CD4-positive, alpha-beta memory T cell (primary cell): Measurements from ENCODE around the gene KMT2A. TPM values are rescaled to one million over a fixed set of nuclear protein-coding genes. Genes with fewer than 3 reads are reported as not detected.
"Not testable (repeated sequence)": the region's sequence is repeated elsewhere in the genome, so short reads cannot be mapped to it uniquely, and the experiment has no call there.

Experiments used
- CTCF ChIA-PET: fragments of 350-600 bp; sonication (Branson Sonifier 250); formaldehyde crosslinking; loops from one replicate; lab custom pipeline; 2021; ENCODE audit warnings: inconsistent platforms; ENCODE audit not compliant: partially characterized antibody; lab: Charles Lee
- POLR2A ChIA-PET: fragments of 350-600 bp; sonication (Branson Sonifier 250); formaldehyde crosslinking; loops from one replicate; lab custom pipeline; 2021; ENCODE audit not compliant: partially characterized antibody; lab: Charles Lee
- DNase-seq, 5 donors: peaks; one replicate each; pipeline versions ENCODE4 v3.0.0 to v3.0.0-alpha.2; 2020 to 2022; ENCODE audit warnings: mixed read lengths in 1 of 5
- H3K27ac ChIP-seq: one replicate; pipeline ENCODE4 v1.7.0; 2013; ENCODE audit warnings: low read depth, low read length
- H3K27me3 ChIP-seq: 2 replicates; pipeline ENCODE4 v1.7.0; 2013; ENCODE audit warnings: mild to moderate bottlenecking, low read length, moderate library complexity; ENCODE audit not compliant: insufficient read depth
- H3K36me3 ChIP-seq: 2 replicates; pipeline ENCODE4 v1.7.0; 2013; ENCODE audit warnings: mild to moderate bottlenecking, low read length, moderate library complexity; ENCODE audit not compliant: insufficient read depth
- H3K4me1 ChIP-seq: 2 replicates; pipeline ENCODE4 v1.7.0; 2013; ENCODE audit warnings: mild to moderate bottlenecking, low read length, moderate library complexity; ENCODE audit not compliant: insufficient read depth
- H3K4me3 ChIP-seq, 2 donors: one replicate each; pipeline ENCODE4 v1.7.0; 2013; ENCODE audit warnings: low read length in 2 of 2, mild to moderate bottlenecking in 1 of 2
- H3K9me3 ChIP-seq, 2 donors: one replicate each; pipeline ENCODE4 v1.7.0; 2013; ENCODE audit warnings: low read length in 2 of 2, control low read depth in 1 of 2; ENCODE audit not compliant: control insufficient read depth in 1 of 2
- H3K27ac Mint-ChIP-seq, 7 donors: one replicate each; pipeline ENCODE4 v1.8.0; 2020 to 2021; ENCODE audit warnings: mixed read lengths in 7 of 7, mild to moderate bottlenecking in 6 of 7, inconsistent platforms in 3 of 7, moderate library complexity in 3 of 7
- H3K27me3 Mint-ChIP-seq, 2 donors: one replicate each; pipeline ENCODE4 v1.8.0; 2020 to 2021; ENCODE audit warnings: mixed read lengths in 2 of 2
- H3K36me3 Mint-ChIP-seq, 2 donors: one replicate each; pipeline ENCODE4 v1.8.0; 2020 to 2021; ENCODE audit warnings: mixed read lengths in 2 of 2, inconsistent platforms in 1 of 2, mild to moderate bottlenecking in 1 of 2
- H3K4me1 Mint-ChIP-seq, 4 donors: one replicate each; pipeline ENCODE4 v1.8.0; 2020 to 2021; ENCODE audit warnings: mixed read lengths in 4 of 4, mild to moderate bottlenecking in 1 of 4
- H3K4me3 Mint-ChIP-seq, 8 donors: one replicate each; pipeline ENCODE4 v1.8.0; 2020 to 2021; ENCODE audit warnings: mixed read lengths in 8 of 8, mild to moderate bottlenecking in 7 of 8, moderate library complexity in 6 of 8, inconsistent platforms in 3 of 8
- H3K9me3 Mint-ChIP-seq, 8 donors: one replicate each; pipeline ENCODE4 v1.8.0; 2020 to 2021; ENCODE audit warnings: mixed read lengths in 8 of 8, mild to moderate bottlenecking in 5 of 8, inconsistent platforms in 3 of 8, moderate library complexity in 1 of 8
- intact Hi-C: fragments of 100-400 bp; cut with micrococcal nuclease; formaldehyde crosslinking; loops from one replicate; pipeline ENCODE4 v1.15.1; 2023
- polyA plus RNA-seq, 2 donors: library from polyadenylated mRNA; unstranded; fragments of 300-500 nt; fragmentation: Illumina TruSeq; gene quantifications; one replicate each; pipeline ENCODE4 v1.2.3, GENCODE V29; 2021
- total RNA-seq, 2 experiments: library from RNA; stranded (reverse); gene quantifications; one replicate each; pipeline ENCODE4 v1.2.3, GENCODE V29; 2021

Gene KMT2A
- total and polyA plus RNA-seq, 4 experiments from 2014 or later = 4.6 to 202 (median 118) TPM

DNA sequence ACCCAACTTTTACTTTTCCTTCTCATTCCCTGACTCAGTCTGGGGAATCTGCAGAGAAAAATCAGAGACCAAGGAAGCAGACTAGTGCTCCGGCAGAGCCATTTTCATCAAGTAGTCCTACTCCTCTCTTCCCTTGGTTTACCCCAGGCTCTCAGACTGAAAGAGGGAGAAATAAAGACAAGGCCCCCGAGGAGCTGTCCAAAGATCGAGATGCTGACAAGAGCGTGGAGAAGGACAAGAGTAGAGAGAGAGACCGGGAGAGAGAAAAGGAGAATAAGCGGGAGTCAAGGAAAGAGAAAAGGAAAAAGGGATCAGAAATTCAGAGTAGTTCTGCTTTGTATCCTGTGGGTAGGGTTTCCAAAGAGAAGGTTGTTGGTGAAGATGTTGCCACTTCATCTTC, 37.2 kb downstream of the KMT2A start:
- H3K27me3 ChIP-seq = no peaks in the 10 kb centered on the region
- peaks cover 18% of the 10 kb centered on the region for H3K4me1 ChIP-seq
- POLR2A ChIA-PET = no interaction called here
- CTCF ChIA-PET = no interaction called here
- H3K9me3 Mint-ChIP-seq = no peaks in the 10 kb centered on the region
- H3K27me3 Mint-ChIP-seq = no peaks in the 10 kb centered on the region
- H3K27ac ChIP-seq = no peak overlapping the region
- H3K4me1 Mint-ChIP-seq = peaks cover 25 to 42% (median 33%) of the 10 kb centered on the region in 4 donors
- intact Hi-C loops = no loop called here
- peak overlapping the region; percentile 29 to 80 (median 53) for H3K27ac Mint-ChIP-seq
- no peak for DNase-seq
- H3K4me3 Mint-ChIP-seq = no peak overlapping the region
- no peaks in the 10 kb centered on the region for H3K9me3 ChIP-seq
- H3K36me3 ChIP-seq = peaks cover 53% of the 10 kb centered on the region
- no peak overlapping the region for H3K4me3 ChIP-seq
- H3K36me3 Mint-ChIP-seq = peaks cover 58 to 80% of the 10 kb centered on the region in 2 donors

DNA sequence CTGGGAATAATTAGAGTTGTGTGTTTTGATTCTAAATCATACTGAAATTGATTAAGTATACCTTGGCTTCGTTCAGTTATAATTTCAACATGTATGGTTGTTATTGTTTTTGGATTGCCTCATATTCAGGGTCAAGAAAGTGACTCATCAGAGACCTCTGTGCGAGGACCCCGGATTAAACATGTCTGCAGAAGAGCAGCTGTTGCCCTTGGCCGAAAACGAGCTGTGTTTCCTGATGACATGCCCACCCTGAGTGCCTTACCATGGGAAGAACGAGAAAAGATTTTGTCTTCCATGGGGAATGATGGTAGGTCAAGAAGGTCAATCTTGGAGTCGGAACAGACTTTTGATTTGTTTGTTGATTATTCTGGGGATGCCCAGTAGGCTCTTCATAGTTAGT, 40.4 kb downstream of the KMT2A start:
- H3K27me3 ChIP-seq = no peaks in the 10 kb centered on the region
- Mint-ChIP-seq H3K9me3 (no peaks in the 10 kb centered on the region), H3K27me3 (no peaks in the 10 kb centered on the region), H3K4me3 (no peak overlapping the region), H3K36me3 (peaks cover 64 to 78% of the 10 kb centered on the region in 2 donors), H3K4me1 (peaks cover 10 to 19% (median 14%) of the 10 kb centered on the region in 4 donors), H3K27ac (peak overlapping the region in 5 of 7 donors; percentile 0 to 79 (median 66))
- H3K4me3 ChIP-seq = no peak overlapping the region
- intact Hi-C loops = no loop called here
- no peak overlapping the region for H3K27ac ChIP-seq
- ChIA-PET CTCF (interaction anchor here (1.0 to 1.3 kb wide), 4 partner anchors 12 to 278 kb away, joined by 3 to 4 read pairs (median 4); no protein-coding TSS in a partner anchor), POLR2A (interaction anchor here (1.2 to 1.3 kb wide), 2 partner anchors 29 to 40 kb away, joined by 3 to 4 read pairs; partner anchors contain the start of gene KMT2A)
- H3K4me1 ChIP-seq = no peaks in the 10 kb centered on the region
- DNase-seq = no peak
- H3K36me3 ChIP-seq = peaks cover 75% of the 10 kb centered on the region
- H3K9me3 ChIP-seq = no peaks in the 10 kb centered on the region

DNA sequence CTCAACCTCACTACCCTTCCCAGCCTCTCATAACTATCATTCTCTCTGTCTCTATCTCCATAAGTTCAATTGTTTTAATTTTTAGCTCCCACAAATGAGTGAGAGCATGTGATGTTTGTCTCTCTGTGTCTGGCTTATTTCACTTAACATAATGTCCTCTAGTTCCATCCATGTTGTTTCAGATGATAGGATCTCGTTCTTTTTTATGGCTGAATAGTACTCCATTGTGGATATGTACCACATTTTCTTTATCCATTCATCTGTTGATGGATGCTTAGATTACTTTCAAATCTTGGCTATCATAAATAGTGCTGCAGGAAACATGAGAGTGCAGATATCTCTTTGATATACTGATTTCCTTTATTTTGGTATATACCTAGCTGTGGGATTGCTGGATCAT, 44.9 kb downstream of the KMT2A start:
- H3K4me1 ChIP-seq, H3K27me3 ChIP-seq, H3K27me3 Mint-ChIP-seq, H3K27ac ChIP-seq, H3K9me3 Mint-ChIP-seq, H3K4me3 ChIP-seq, H3K9me3 ChIP-seq, H3K4me1 Mint-ChIP-seq, DNase-seq, intact Hi-C loops, H3K4me3 Mint-ChIP-seq, POLR2A ChIA-PET: not testable (repeated sequence)
- Mint-ChIP-seq H3K27ac (peak overlapping the region in 3 of 7 donors; percentile 18 to 69 (median 59)), H3K36me3 (peaks cover 52 to 74% of the 10 kb centered on the region in 2 donors)
- H3K36me3 ChIP-seq = peaks cover 78% of the 10 kb centered on the region
- CTCF ChIA-PET = interaction anchor here (1.0 kb wide), 1 partner anchor 282 kb away, joined by 3 read pairs; no protein-coding TSS in a partner anchor

DNA sequence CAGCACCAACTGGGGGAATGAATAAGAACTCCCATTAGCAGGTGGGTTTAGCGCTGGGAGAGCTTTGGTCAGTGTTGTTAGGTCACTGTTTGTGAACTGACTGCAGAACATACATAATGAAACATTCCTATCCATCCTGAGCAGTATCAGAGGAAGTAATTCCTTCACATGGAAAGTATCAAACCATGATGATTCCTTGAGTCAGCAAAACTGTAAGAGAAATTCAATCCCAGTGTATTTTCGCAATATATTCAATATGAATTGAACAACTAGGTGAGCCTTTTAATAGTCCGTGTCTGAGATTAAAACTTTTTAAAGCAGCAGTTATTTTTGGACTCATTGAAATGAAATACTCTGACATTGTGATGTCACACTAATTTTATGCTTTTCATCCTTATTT, 48.1 kb downstream of the KMT2A start:
- no peak for DNase-seq
- intact Hi-C loops = no loop called here
- POLR2A ChIA-PET = no interaction called here
- no peak overlapping the region for H3K27ac ChIP-seq
- peaks cover 62% of the 10 kb centered on the region for H3K36me3 ChIP-seq
- CTCF ChIA-PET = interaction anchor here (0.8 kb wide), 1 partner anchor 24 kb away, joined by 3 read pairs; no protein-coding TSS in a partner anchor
- H3K27me3 Mint-ChIP-seq = no peaks in the 10 kb centered on the region
- H3K4me1 Mint-ChIP-seq = peaks cover 0 to 7% (median 4%) of the 10 kb centered on the region in 4 donors
- H3K36me3 Mint-ChIP-seq = peaks cover 37 to 65% of the 10 kb centered on the region in 2 donors
- no peaks in the 10 kb centered on the region for H3K9me3 Mint-ChIP-seq
- H3K4me3 Mint-ChIP-seq = no peak overlapping the region
- no peaks in the 10 kb centered on the region for H3K4me1 ChIP-seq
- no peaks in the 10 kb centered on the region for H3K27me3 ChIP-seq
- H3K9me3 ChIP-seq = no peaks in the 10 kb centered on the region
- H3K27ac Mint-ChIP-seq = peak overlapping the region; percentile 12 to 70 (median 42)
- no peak overlapping the region for H3K4me3 ChIP-seq

DNA sequence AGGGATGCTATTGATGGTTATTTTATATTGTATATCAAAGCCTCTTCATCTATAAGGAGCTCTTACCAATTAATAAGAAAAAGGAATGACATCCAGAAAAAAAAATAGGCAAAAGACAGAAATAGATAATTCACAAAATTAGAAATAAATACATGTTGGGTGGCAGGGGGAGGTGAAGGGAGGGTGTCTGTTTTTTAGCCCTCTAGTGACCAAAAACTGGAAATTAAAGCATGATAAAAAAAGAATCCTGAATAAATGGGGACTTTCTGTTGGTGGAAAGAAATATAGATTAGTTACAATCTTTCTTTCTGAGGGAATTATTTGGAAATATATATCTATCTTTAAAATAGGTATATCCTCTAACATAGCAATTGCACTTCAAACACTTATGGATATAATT, 49.0 kb downstream of the KMT2A start:
- Mint-ChIP-seq H3K36me3 (peaks cover 39 to 67% of the 10 kb centered on the region in 2 donors), H3K9me3 (no peaks in the 10 kb centered on the region), H3K27me3 (no peaks in the 10 kb centered on the region), H3K4me1 (peaks cover 0 to 7% (median 4%) of the 10 kb centered on the region in 4 donors), H3K27ac (peak overlapping the region in 6 of 7 donors; percentile 18 to 84 (median 52)), H3K4me3 (no peak overlapping the region)
- Histone ChIP-seq H3K9me3 (no peaks in the 10 kb centered on the region), H3K4me1 (no peaks in the 10 kb centered on the region), H3K27ac (no peak overlapping the region), H3K27me3 (no peaks in the 10 kb centered on the region), H3K36me3 (peaks cover 63% of the 10 kb centered on the region), H3K4me3 (no peak overlapping the region)
- ChIA-PET CTCF (interaction anchor here (0.8 to 1.0 kb wide), 2 partner anchors 24 to 313 kb away, joined by 3 read pairs; no protein-coding TSS in a partner anchor), POLR2A (no interaction called here)
- no peak for DNase-seq
- intact Hi-C loops = loop anchor here (5.0 kb wide), 1 partner anchor 103 kb away; no protein-coding TSS in a partner anchor

DNA sequence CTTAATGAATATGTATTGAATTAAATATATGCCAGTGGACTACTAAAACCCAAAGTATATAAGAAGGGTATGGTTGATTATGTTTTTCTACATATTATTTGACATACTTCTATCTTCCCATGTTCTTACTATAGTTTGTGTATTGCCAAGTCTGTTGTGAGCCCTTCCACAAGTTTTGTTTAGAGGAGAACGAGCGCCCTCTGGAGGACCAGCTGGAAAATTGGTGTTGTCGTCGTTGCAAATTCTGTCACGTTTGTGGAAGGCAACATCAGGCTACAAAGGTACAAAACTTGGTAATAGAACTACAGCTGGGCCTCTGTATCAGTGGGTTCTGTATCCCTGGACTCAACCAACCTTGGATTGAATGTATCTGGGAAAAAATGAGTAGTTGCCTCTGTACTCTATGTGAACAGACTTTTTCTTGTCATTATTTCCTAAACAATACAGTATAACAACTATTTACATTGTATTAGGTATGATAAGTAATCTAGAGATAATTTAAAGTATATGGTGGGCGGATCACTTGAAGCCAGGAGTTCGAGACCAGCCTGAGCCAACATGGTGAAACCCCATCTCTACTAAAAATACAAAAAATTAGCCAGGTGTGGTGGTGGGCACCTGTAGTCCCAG, 52.3 kb downstream of the KMT2A start:
- Mint-ChIP-seq H3K9me3 (no peaks in the 10 kb centered on the region), H3K4me3 (no peak overlapping the region), H3K4me1 (peaks cover 0 to 5% (median 4%) of the 10 kb centered on the region in 4 donors), H3K27ac (peak overlapping the region; percentile 1 to 79 (median 13)), H3K27me3 (no peaks in the 10 kb centered on the region), H3K36me3 (peaks cover 41 to 71% of the 10 kb centered on the region in 2 donors)
- Histone ChIP-seq H3K9me3 (no peaks in the 10 kb centered on the region), H3K4me1 (no peaks in the 10 kb centered on the region), H3K36me3 (peaks cover 62% of the 10 kb centered on the region), H3K27ac (peak overlapping the region; percentile 10), H3K4me3 (no peak overlapping the region), H3K27me3 (no peaks in the 10 kb centered on the region)
- intact Hi-C loops = loop anchor here (1.0 to 5.0 kb wide), 7 partner anchors 50 to 343 kb away; partner anchors contain the start of genes ATP5MG and UBE4A
- peak; percentile 79 to 83 (median 81) for DNase-seq
- ChIA-PET POLR2A (interaction anchor here (0.9 to 1.5 kb wide), 6 partner anchors 44 to 184 kb away, joined by 3 to 6 read pairs (median 4); partner anchors contain the start of gene UBE4A), CTCF (interaction anchor here (0.7 to 1.7 kb wide), 25 partner anchors 11 to 527 kb away, joined by 3 to 10 read pairs (median 4); partner anchors contain the start of genes CD3E and UBE4A)

DNA sequence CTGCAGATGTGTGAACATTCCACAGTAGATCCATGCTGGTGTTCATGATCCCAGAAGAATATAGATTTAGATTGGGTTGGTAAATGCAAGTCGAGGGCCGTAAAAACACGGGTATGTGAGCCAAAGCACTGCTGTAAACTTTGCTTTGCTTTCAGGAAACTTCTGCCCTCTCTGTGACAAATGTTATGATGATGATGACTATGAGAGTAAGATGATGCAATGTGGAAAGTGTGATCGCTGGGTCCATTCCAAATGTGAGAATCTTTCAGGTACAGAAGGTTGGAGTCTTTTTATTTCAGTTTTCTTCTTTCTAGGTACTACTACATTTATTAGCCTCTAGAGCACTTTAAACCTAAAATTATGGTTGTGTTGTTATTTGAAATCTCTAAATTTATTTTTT, 54.7 kb downstream of the KMT2A start:
- DNase-seq = no peak
- ChIA-PET CTCF (interaction anchor here (1.3 to 1.7 kb wide), 2 partner anchors 138 to 292 kb away, joined by 4 to 6 read pairs; no protein-coding TSS in a partner anchor), POLR2A (no interaction called here)
- Histone ChIP-seq H3K36me3 (peaks cover 60% of the 10 kb centered on the region), H3K27me3 (no peaks in the 10 kb centered on the region), H3K4me1 (no peaks in the 10 kb centered on the region), H3K27ac (no peak overlapping the region), H3K4me3 (no peak overlapping the region), H3K9me3 (no peaks in the 10 kb centered on the region)
- no peak overlapping the region for H3K27ac Mint-ChIP-seq
- H3K4me1 Mint-ChIP-seq = peaks cover 0 to 5% (median 4%) of the 10 kb centered on the region in 4 donors
- no peak overlapping the region for H3K4me3 Mint-ChIP-seq
- intact Hi-C loops = no loop called here
- H3K36me3 Mint-ChIP-seq = peaks cover 40 to 70% of the 10 kb centered on the region in 2 donors
- no peaks in the 10 kb centered on the region for H3K27me3 Mint-ChIP-seq
- H3K9me3 Mint-ChIP-seq = no peaks in the 10 kb centered on the region
